Smooth muscle cell (in vitro differentiated cells): ENCODE data around the gene CMTM7. TPM values are rescaled to one million over a fixed set of nuclear protein-coding genes. Genes with fewer than 3 reads are reported as not detected.

Source experiments
- DNase-seq: peaks from one replicate; lab custom pipeline; 2025; ENCODE audit not compliant: unreplicated experiment; lab: John Stamatoyannopoulos, UW
- H2AFZ ChIP-seq: fragments of 200-600 bp; sonication (generic); 2 replicates; pipeline ENCODE4 v1.6.0; 2016; ENCODE audit warnings: antibody characterized with exemption, low read depth, mild to moderate bottlenecking
- H3F3A ChIP-seq: fragments of 200-600 bp; sonication (generic); 2 replicates; pipeline ENCODE4 v1.6.0; 2017; ENCODE audit warnings: antibody characterized with exemption, low read depth
- H3K27ac ChIP-seq: fragments of 200-600 bp; sonication (generic); 2 replicates; pipeline ENCODE4 v1.5.1; 2016; ENCODE audit warnings: low read depth, mild to moderate bottlenecking
- H3K27me3 ChIP-seq: fragments of 200-600 bp; sonication (generic); 2 replicates; pipeline ENCODE4 v1.6.1; 2016; ENCODE audit warnings: low read depth, mild to moderate bottlenecking
- H3K36me3 ChIP-seq: fragments of 200-600 bp; sonication (generic); 2 replicates; pipeline ENCODE4 v1.5.1; 2016; ENCODE audit warnings: low read depth
- H3K4me1 ChIP-seq: fragments of 200-600 bp; sonication (generic); 2 replicates; pipeline ENCODE4 v1.5.1; 2016; ENCODE audit warnings: low read depth
- H3K4me2 ChIP-seq: fragments of 200-600 bp; sonication (generic); 2 replicates; pipeline ENCODE4 v1.6.0; 2016; ENCODE audit warnings: mild to moderate bottlenecking
- H3K4me3 ChIP-seq: fragments of 200-600 bp; sonication (generic); 2 replicates; pipeline ENCODE4 v1.5.1; 2016; ENCODE audit warnings: mild to moderate bottlenecking
- H3K79me2 ChIP-seq: fragments of 200-600 bp; sonication (generic); 2 replicates; pipeline ENCODE4 v1.6.0; 2016; ENCODE audit warnings: low read depth, mild to moderate bottlenecking
- H3K9ac ChIP-seq: fragments of 200-600 bp; sonication (generic); 2 replicates; pipeline ENCODE4 v1.6.0; 2016; ENCODE audit warnings: low read depth
- H3K9me3 ChIP-seq: fragments of 200-600 bp; sonication (generic); replicated peaks from 2 replicates; pipeline ENCODE4 v1.5.1; 2016; ENCODE audit warnings: low read depth
- H4K20me1 ChIP-seq: fragments of 200-600 bp; sonication (generic); 2 replicates; pipeline ENCODE4 v1.6.0; 2016; ENCODE audit warnings: low read depth
- WGBS: methylation state at CpG from one replicate; pipeline ENCODE4 v1.1.7; 2016; ENCODE audit warnings: low lambda C conversion rate; 5-methylcytosine and 5-hydroxymethylcytosine counted together
- polyA plus RNA-seq: library from polyadenylated mRNA; unstranded; fragments of >200 nt; fragmentation: Nextera tagmentation; extraction: Ambion mirVana; gene quantifications from 2 replicates; pipeline ENCODE4 v1.2.1, GENCODE V29; 2016
- total RNA-seq: library from RNA; depleted of rRNA; stranded (reverse); fragments of >200 nt; gene quantifications from 2 replicates; pipeline ENCODE4 v1.2.3, GENCODE V29; 2014
- TF ChIP-seq, protein P1 (sequence below): fragments of 200-600 bp; sonication (generic); IDR thresholded peaks from 2 replicates; pipeline ENCODE4 v1.5.1; 2017; ENCODE audit warnings: borderline replicate concordance, mild to moderate bottlenecking, antibody characterized with exemption; ENCODE audit not compliant: insufficient read depth, poor library complexity, severe bottlenecking

The CMTM7 gene
- total and polyA plus RNA-seq, 2 experiments from 2014 or later = 23.4 to 43.1 TPM

DNA sequence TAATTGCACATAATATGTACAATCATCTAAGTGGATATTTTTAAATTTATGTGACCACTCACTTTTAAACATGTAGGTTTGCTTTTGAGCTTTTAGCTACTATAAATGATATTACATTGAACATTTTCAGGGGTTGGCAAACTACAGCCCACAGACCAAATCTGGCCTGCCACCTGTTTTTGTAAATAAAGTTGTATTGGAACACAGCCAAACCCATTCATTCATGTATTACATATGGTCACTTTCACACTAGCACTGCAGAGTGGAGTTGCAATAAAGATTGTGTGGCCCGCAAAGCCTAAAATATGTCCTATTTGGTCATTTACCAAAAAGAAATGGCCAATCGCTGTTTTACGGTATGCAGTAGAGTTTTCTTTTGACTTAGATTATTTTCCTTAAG, 21.2 kb downstream of the CMTM7 start:
- Histone ChIP-seq H3K4me3 (no peak overlapping the region), H3K9ac (no peak overlapping the region), H3F3A (no peaks in the 10 kb centered on the region), H3K27ac (no peak overlapping the region), H3K36me3 (no peaks in the 10 kb centered on the region), H3K79me2 (peaks cover 23% of the 10 kb centered on the region), H3K4me1 (peaks cover 7% of the 10 kb centered on the region), H4K20me1 (no peaks in the 10 kb centered on the region), H3K4me2 (no peak overlapping the region), H2AFZ (no peak overlapping the region), H3K9me3 (no peaks in the 10 kb centered on the region), H3K27me3 (no peaks in the 10 kb centered on the region)
- TF ChIP-seq, protein P1, sequence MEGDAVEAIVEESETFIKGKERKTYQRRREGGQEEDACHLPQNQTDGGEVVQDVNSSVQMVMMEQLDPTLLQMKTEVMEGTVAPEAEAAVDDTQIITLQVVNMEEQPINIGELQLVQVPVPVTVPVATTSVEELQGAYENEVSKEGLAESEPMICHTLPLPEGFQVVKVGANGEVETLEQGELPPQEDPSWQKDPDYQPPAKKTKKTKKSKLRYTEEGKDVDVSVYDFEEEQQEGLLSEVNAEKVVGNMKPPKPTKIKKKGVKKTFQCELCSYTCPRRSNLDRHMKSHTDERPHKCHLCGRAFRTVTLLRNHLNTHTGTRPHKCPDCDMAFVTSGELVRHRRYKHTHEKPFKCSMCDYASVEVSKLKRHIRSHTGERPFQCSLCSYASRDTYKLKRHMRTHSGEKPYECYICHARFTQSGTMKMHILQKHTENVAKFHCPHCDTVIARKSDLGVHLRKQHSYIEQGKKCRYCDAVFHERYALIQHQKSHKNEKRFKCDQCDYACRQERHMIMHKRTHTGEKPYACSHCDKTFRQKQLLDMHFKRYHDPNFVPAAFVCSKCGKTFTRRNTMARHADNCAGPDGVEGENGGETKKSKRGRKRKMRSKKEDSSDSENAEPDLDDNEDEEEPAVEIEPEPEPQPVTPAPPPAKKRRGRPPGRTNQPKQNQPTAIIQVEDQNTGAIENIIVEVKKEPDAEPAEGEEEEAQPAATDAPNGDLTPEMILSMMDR = no peak
- no peak for DNase-seq
- WGBS = 95% methylated on average over 3 of the region's 3 CpGs

DNA sequence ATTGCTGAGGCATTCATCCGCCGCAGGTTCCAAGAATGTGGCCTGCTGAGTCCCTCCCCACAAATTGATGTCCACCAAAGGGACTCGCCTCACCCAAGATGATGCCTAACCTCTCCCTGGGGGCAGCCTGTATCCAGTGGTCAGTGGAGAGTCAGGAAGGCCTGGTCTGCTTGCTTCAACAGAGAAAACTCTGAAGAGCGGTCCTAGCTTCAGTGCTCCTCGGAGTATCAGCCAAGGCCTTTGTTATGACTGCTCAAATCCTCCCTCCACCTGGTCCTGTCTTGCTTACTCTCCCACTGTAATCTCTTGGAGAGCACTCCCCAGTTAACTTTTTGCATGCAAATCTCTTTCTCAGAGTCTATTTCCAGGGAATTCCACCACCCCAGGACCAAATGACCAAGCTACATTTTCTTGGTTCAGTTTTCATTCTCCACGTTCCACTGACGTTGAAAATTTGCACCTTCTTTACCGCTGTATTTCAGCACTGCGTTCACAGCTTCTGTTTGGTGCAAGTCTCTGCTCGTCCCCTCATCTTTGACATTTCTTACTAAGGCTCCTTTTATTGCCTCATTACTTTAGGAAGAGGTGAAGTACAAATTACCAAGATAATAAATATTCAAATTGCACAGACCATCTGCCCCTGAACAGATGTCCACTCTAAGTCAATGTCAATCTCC, 22.3 kb downstream of the CMTM7 start:
- no peak overlapping the region for H3K9ac ChIP-seq
- H4K20me1 ChIP-seq = no peaks in the 10 kb centered on the region
- no peak overlapping the region for H2AFZ ChIP-seq
- WGBS = 86% methylated on average over 10 of the region's 10 CpGs
- peaks cover 30% of the 10 kb centered on the region for H3K79me2 ChIP-seq
- no peak overlapping the region for H3K4me2 ChIP-seq
- no peaks in the 10 kb centered on the region for H3K9me3 ChIP-seq
- DNase-seq = no peak
- H3K27ac ChIP-seq = no peak overlapping the region
- TF ChIP-seq, protein P1 = no peak
- no peaks in the 10 kb centered on the region for H3F3A ChIP-seq
- peaks cover 7% of the 10 kb centered on the region for H3K4me1 ChIP-seq
- H3K4me3 ChIP-seq = no peak overlapping the region
- H3K27me3 ChIP-seq = no peaks in the 10 kb centered on the region
- no peaks in the 10 kb centered on the region for H3K36me3 ChIP-seq

DNA sequence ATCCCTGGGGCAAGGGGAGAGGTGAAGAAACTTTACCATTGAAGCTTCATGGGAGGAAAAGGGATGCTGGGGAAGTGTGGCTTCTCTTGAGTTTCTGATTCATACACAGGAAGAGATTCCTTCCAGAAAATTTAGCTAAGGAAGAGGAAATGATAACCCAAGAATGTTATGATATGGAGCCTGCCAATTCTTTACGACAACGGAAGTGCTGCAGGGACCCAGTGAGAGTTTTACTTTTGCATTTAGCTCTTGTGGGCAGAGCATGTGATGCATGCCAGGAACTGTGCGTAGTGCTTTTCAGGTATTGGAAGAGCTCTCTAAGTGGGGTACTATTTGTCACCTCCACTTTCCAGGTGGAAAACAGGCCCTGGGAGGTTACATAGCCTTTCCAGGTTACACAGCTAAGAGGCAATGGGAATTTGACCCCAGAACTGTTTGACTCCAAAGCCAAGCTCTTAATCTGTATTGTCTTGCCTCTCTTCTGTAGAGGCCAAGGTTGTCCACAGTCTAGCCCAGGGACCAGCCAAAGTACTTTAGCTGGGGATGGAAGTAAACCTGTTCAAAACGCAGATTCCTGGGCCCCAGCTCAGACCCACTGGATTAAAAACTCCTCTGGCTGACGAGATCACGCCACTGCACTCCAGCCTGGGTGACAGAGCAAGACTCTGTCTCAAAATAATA, 23.0 kb downstream of the CMTM7 start:
- 83% methylated on average over 6 of the region's 6 CpGs for WGBS
- no peak for DNase-seq

More for the DNA sequence above, 23.0 kb downstream of the CMTM7 start:
- Histone ChIP-seq H3K9me3 (no peaks in the 10 kb centered on the region), H2AFZ (no peak overlapping the region), H3K4me1 (peaks cover 9% of the 10 kb centered on the region), H3K4me2 (no peak overlapping the region), H3K4me3 (no peak overlapping the region), H3K36me3 (no peaks in the 10 kb centered on the region), H3F3A (peaks cover 4% of the 10 kb centered on the region), H3K79me2 (peaks cover 37% of the 10 kb centered on the region), H3K27ac (no peak overlapping the region), H3K27me3 (no peaks in the 10 kb centered on the region), H3K9ac (no peak overlapping the region), H4K20me1 (no peaks in the 10 kb centered on the region)
- TF ChIP-seq, protein P1 = no peak
